Cortex of kidney (tissue), 1 donor: Measurements from ENCODE around the gene TMEM234.
"Not testable (repeated sequence)": the region's sequence is repeated elsewhere in the genome, so short reads cannot be mapped to it uniquely, and the experiment has no call there.

Source experiments
- DNase-seq: peaks from one replicate; lab custom pipeline; 2025; lab: John Stamatoyannopoulos, UW

TMEM234 gene

GRCh38 chr1:32221980-32222755 is at the start of gene TMEM234, which contains the start of gene EIF3I:
Gene TMEM234, minus strand, starts transcription at chr1:32222353. Its CDS starts 31 bp downstream, at chr1:32222322.
Gene EIF3I, plus strand, starts transcription at chr1:32222407. Its CDS starts 35 bp downstream, at chr1:32222442.
- DNase-seq = no peak

- no peak for DNase-seq
Measured at GRCh38 chr1:32269744-32270143, 47.6 kb upstream of the TMEM234 start.

- DNase-seq = no peak
Measured at GRCh38 chr1:32266921-32267591, 44.9 kb upstream of the TMEM234 start.

GRCh38 chr1:32265846-32266245 is 43.7 kb upstream of the TMEM234 start:
- no peak for DNase-seq

- no peak for DNase-seq
Measured at GRCh38 chr1:32263744-32264143, 41.6 kb upstream of the TMEM234 start.

GRCh38 chr1:32263236-32263593 is 41.1 kb upstream of the TMEM234 start:
- not testable (repeated sequence) for DNase-seq

- DNase-seq = no peak
Measured at GRCh38 chr1:32257227-32257508, 35.0 kb upstream of the TMEM234 start.

- DNase-seq = no peak
Measured at GRCh38 chr1:32256473-32257226, 34.5 kb upstream of the TMEM234 start.

- no peak for DNase-seq
Measured at GRCh38 chr1:32255072-32256071, 33.2 kb upstream of the TMEM234 start.

- no peak for DNase-seq
Measured at GRCh38 chr1:32250893-32251716, 29.0 kb upstream of the TMEM234 start, which contains the start of gene LCK. Gene LCK, plus strand, starts transcription at chr1:32251265. Its CDS starts 23,065 bp downstream, at chr1:32274330.

GRCh38 chr1:32249831-32250525 is 27.8 kb upstream of the TMEM234 start:
- no peak for DNase-seq

- DNase-seq = no peak
Measured at GRCh38 chr1:32247983-32248889, 26.1 kb upstream of the TMEM234 start.

GRCh38 chr1:32247452-32247851 is 25.3 kb upstream of the TMEM234 start:
- no peak for DNase-seq

- DNase-seq = no peak
Measured at GRCh38 chr1:32246888-32247273, 24.7 kb upstream of the TMEM234 start, which contains the start of gene FAM167B. Gene FAM167B, plus strand, starts transcription at chr1:32247222. Its CDS starts 200 bp downstream, at chr1:32247422.

GRCh38 chr1:32242341-32242851 is 20.2 kb upstream of the TMEM234 start:
- no peak for DNase-seq

- DNase-seq = no peak
Measured at GRCh38 chr1:32241001-32241763, 19.0 kb upstream of the TMEM234 start.

GRCh38 chr1:32240140-32240951 is 18.2 kb upstream of the TMEM234 start:
- no peak for DNase-seq
